H1 (cell line): ENCODE results near the gene LUM. TPM values are rescaled to one million over a fixed set of nuclear protein-coding genes. Genes with fewer than 3 reads are reported as not detected.

ENCODE experiments used
- CTCF ChIA-PET: fragments of 300-600 bp; sonication (Branson Sonifier 250); formaldehyde crosslinking; loops from one replicate; lab custom pipeline; 2021; ENCODE audit not compliant: partially characterized antibody; lab: Charles Lee
- POLR2A ChIA-PET: fragments of 300-600 bp; sonication (Branson Sonifier 250); formaldehyde crosslinking; loops from one replicate; lab custom pipeline; 2021; ENCODE audit warnings: inconsistent platforms; ENCODE audit not compliant: partially characterized antibody; lab: Charles Lee
- DNase-seq, 2 experiments: peaks; one replicate each; pipeline versions ENCODE4 v3.0.0 to v3.0.0-alpha.2; 2010 to 2022; ENCODE audit warnings: low spot score in 2 of 2, low read depth in 1 of 2, mixed read lengths in 1 of 2
- FAIRE-seq: peaks from 2 replicates; lab custom pipeline; 2011; peaks lifted over from hg19 to GRCh38; lab: Jason Lieb, UNC
- H2AFZ ChIP-seq: 2 replicates; pipeline ENCODE4 v1.8.1; 2012; ENCODE audit warnings: low read length, inconsistent platforms
- H2AK5ac ChIP-seq: 2 replicates; pipeline ENCODE4 v1.6.1; 2013; ENCODE audit warnings: low read depth, low read length
- H2BK120ac ChIP-seq: replicated peaks from 2 replicates; pipeline ENCODE3; 2013; ENCODE audit warnings: low read depth, low read length, inconsistent platforms
- H2BK12ac ChIP-seq: 2 replicates; pipeline ENCODE4 v1.6.1; 2013; ENCODE audit warnings: low read depth, low read length
- H2BK15ac ChIP-seq: 2 replicates; pipeline ENCODE4 v1.6.1; 2013; ENCODE audit warnings: low read length
- H2BK20ac ChIP-seq: 2 replicates; pipeline ENCODE4 v1.6.1; 2013; ENCODE audit warnings: low read length
- H2BK5ac ChIP-seq: 2 replicates; pipeline ENCODE4 v1.6.1; 2013; ENCODE audit warnings: low read depth, low read length
- H3K14ac ChIP-seq: 2 replicates; pipeline ENCODE4 v1.6.1; 2013; ENCODE audit warnings: inconsistent platforms; ENCODE audit not compliant: insufficient read length
- H3K18ac ChIP-seq: 2 replicates; pipeline ENCODE4 v1.6.1; 2013; ENCODE audit warnings: low read length; ENCODE audit errors: extremely low read depth
- H3K23ac ChIP-seq: 2 replicates; pipeline ENCODE4 v1.6.1; 2013; ENCODE audit warnings: inconsistent platforms; ENCODE audit not compliant: insufficient read length
- H3K23me2 ChIP-seq: 2 replicates; pipeline ENCODE4 v1.6.1; 2013; ENCODE audit warnings: low read depth, low read length
- H3K27ac ChIP-seq: 2 replicates; pipeline ENCODE4 v1.6.1; 2011; ENCODE audit warnings: low read depth, low read length, inconsistent platforms
- H3K27me3 ChIP-seq, 4 experiments: replicated peaks in 1 of 4; 1 replicate in 1 of 4; 2 replicates in 3 of 4; pipeline versions ENCODE4 v1.6.1 to v1.8.1; 2011 to 2013; ENCODE audit warnings: low read length in 3 of 4, mild to moderate bottlenecking in 3 of 4, inconsistent platforms in 2 of 4, mixed read lengths in 2 of 4, moderate library complexity in 1 of 4; ENCODE audit not compliant: control insufficient read depth in 3 of 4, insufficient read depth in 3 of 4; ENCODE audit errors: extremely low read depth in 1 of 4
- H3K36me3 ChIP-seq, 4 experiments: 2 replicates each; pipeline versions ENCODE4 v1.6.1 to v1.8.1; 2011 to 2013; ENCODE audit warnings: mild to moderate bottlenecking in 4 of 4, low read length in 3 of 4, moderate library complexity in 2 of 4, control low read depth in 1 of 4, inconsistent platforms in 1 of 4; ENCODE audit not compliant: insufficient read depth in 4 of 4, control insufficient read depth in 2 of 4
- H3K4ac ChIP-seq: replicated peaks from 2 replicates; pipeline ENCODE3; 2013; ENCODE audit warnings: low read length, low read depth, mixed read lengths, inconsistent platforms; ENCODE audit not compliant: insufficient read length
- H3K4me1 ChIP-seq, 4 experiments: replicated peaks in 1 of 4; 1 replicate in 1 of 4; 2 replicates in 3 of 4; pipeline versions ENCODE4 v1.6.1 to v1.8.1; 2011 to 2013; ENCODE audit warnings: low read length in 3 of 4, inconsistent platforms in 2 of 4, mixed read lengths in 1 of 4; ENCODE audit not compliant: insufficient read depth in 4 of 4, control insufficient read depth in 3 of 4
- H3K4me2 ChIP-seq, 2 experiments: 2 replicates each; pipeline versions ENCODE4 v1.6.1 to v1.8.1; 2011 to 2013; ENCODE audit warnings: low read depth in 2 of 2, low read length in 2 of 2, control low read depth in 1 of 2, inconsistent platforms in 1 of 2, mild to moderate bottlenecking in 1 of 2; ENCODE audit not compliant: insufficient read depth in 1 of 2
- H3K4me3 ChIP-seq, 4 experiments: fragments of 200-600, 300-600 bp in 1 of 4; sonication (generic), shearing (Covaris generic), sonication (Bioruptor Twin) in 1 of 4; 2 replicates each; pipeline versions ENCODE4 v1.5.1 to v1.8.1; 2011 to 2016; ENCODE audit warnings: low read length in 4 of 4, low read depth in 3 of 4, control low read depth in 2 of 4, inconsistent platforms in 2 of 4, mild to moderate bottlenecking in 2 of 4, mixed read lengths in 1 of 4, moderate library complexity in 1 of 4; ENCODE audit not compliant: insufficient read depth in 2 of 4; ENCODE audit errors: extremely low read depth in 1 of 4
- H3K56ac ChIP-seq: replicated peaks from 2 replicates; pipeline ENCODE3; 2013; ENCODE audit warnings: low read depth, mild to moderate bottlenecking, mixed read lengths, low read length, inconsistent platforms; ENCODE audit not compliant: insufficient read length
- H3K79me1 ChIP-seq: 2 replicates; pipeline ENCODE4 v1.6.1; 2013; ENCODE audit warnings: low read depth, low read length, control low read depth
- H3K79me2 ChIP-seq, 2 experiments: 2 replicates each; pipeline versions ENCODE4 v1.6.1 to v1.8.1; 2012 to 2013; ENCODE audit warnings: low read length in 2 of 2, mild to moderate bottlenecking in 2 of 2, inconsistent platforms in 1 of 2; ENCODE audit not compliant: insufficient read depth in 2 of 2, control insufficient read depth in 1 of 2
- H3K9ac ChIP-seq, 4 experiments: replicated peaks in 1 of 4; 1 replicate in 1 of 4; 2 replicates in 3 of 4; pipeline versions ENCODE4 v1.6.1 to v1.8.1; 2011 to 2013; ENCODE audit warnings: low read depth in 3 of 4, low read length in 3 of 4, control low read depth in 2 of 4, mild to moderate bottlenecking in 2 of 4, moderate library complexity in 2 of 4, inconsistent platforms in 1 of 4; ENCODE audit errors: extremely low read depth in 1 of 4
- H3K9me3 ChIP-seq, 2 experiments: 2 replicates each; pipeline versions ENCODE4 v1.6.1 to v1.8.1; 2012 to 2013; ENCODE audit warnings: mild to moderate bottlenecking in 2 of 2, moderate library complexity in 2 of 2, control low read depth in 1 of 2, inconsistent platforms in 1 of 2, low read depth in 1 of 2, low read length in 1 of 2, mixed read lengths in 1 of 2; ENCODE audit not compliant: insufficient read depth in 2 of 2
- H4K20me1 ChIP-seq, 2 experiments: replicated peaks in 1 of 2; 2 replicates each; pipeline versions ENCODE3 to v1.8.1; 2011 to 2013; ENCODE audit warnings: inconsistent platforms in 2 of 2, low read length in 2 of 2, mild to moderate bottlenecking in 1 of 2; ENCODE audit not compliant: insufficient read depth in 2 of 2, control insufficient read depth in 1 of 2
- H4K5ac ChIP-seq: 2 replicates; pipeline ENCODE4 v1.6.1; 2013; ENCODE audit warnings: low read length, low read depth, mixed read lengths, inconsistent platforms; ENCODE audit not compliant: insufficient read length
- H4K8ac ChIP-seq: 2 replicates; pipeline ENCODE4 v1.8.0; 2013; ENCODE audit warnings: mild to moderate bottlenecking, moderate library complexity, low read length, inconsistent platforms; ENCODE audit not compliant: insufficient read depth; ENCODE audit errors: extremely low read depth
- H4K91ac ChIP-seq: replicated peaks from 2 replicates; pipeline ENCODE3; 2013; ENCODE audit warnings: low read length, mixed read lengths, inconsistent platforms; ENCODE audit not compliant: insufficient read length
- ATF3 ChIP-seq: IDR thresholded peaks from 2 replicates; pipeline ENCODE4 v1.6.1; 2011; ENCODE audit warnings: low read depth, mild to moderate bottlenecking, low read length; ENCODE audit not compliant: insufficient read depth
- GTF2F1 ChIP-seq: IDR thresholded peaks from 2 replicates; pipeline ENCODE4 v1.6.1; 2012; ENCODE audit warnings: low read depth, low read length, improper control_type of control experiment, borderline replicate concordance
- KDM1A ChIP-seq: fragments of 200-600, 300-600 bp; sonication (generic); IDR thresholded peaks from 2 replicates; pipeline ENCODE4 v1.7.1; 2016; ENCODE audit warnings: mild to moderate bottlenecking, low read length, borderline replicate concordance
- MAX ChIP-seq: IDR thresholded peaks from 2 replicates; pipeline ENCODE4 v1.6.1; 2012; ENCODE audit warnings: inconsistent platforms
- SP2 ChIP-seq: IDR thresholded peaks from 2 replicates; pipeline ENCODE4 v1.6.1; 2012; ENCODE audit warnings: mild to moderate bottlenecking, low read length, inconsistent platforms
- WGBS, 2 experiments: shearing (Covaris generic) in 1 of 2; methylation state at CpG; one replicate each; pipeline versions ENCODE4 v1.1.6 to v1.1.7; 2013 to 2015; ENCODE audit warnings: low lambda C conversion rate in 2 of 2, mixed read lengths in 2 of 2, inconsistent platforms in 1 of 2, low coverage in 1 of 2, missing lambda C conversion rate in 1 of 2; ENCODE audit not compliant: insufficient replicate concordance in 2 of 2, insufficient coverage in 1 of 2, insufficient read length in 1 of 2; ENCODE audit errors: extremely low coverage in 1 of 2, missing lambda C conversion rate in 1 of 2; 5-methylcytosine and 5-hydroxymethylcytosine counted together
- polyA plus RNA-seq, 7 experiments: library from polyadenylated mRNA; depleted of rRNA in 3 of 7; stranded (reverse) in 5 of 7; unstranded in 2 of 7; fragments of >200 nt in 5 of 7; fragments of 200-250 nt in 2 of 7; gene quantifications; 1 replicate in 5 of 7; 2 replicates in 1 of 7; 4 replicates in 1 of 7; pipeline versions ENCODE4 v1.2.1 to v1.2.3, GENCODE V29; 2011 to 2013; ENCODE audit warnings: missing spikeins in 2 of 7, mixed read lengths in 2 of 7
- total RNA-seq: library from RNA; stranded (reverse); fragmentation: NEBNext Ultra II Directional; extraction: Animal tissue kit (Norgen Biotek cat#: 25700); gene quantifications from 2 replicates; pipeline ENCODE4 v1.2.1, GENCODE V29; 2021

The LUM gene
- total and polyA plus RNA-seq, 2 of the 8 experiments (the other 6 are each of a cell fraction or from before 2014, with no cell fraction given), result not detected

GRCh38 chr12:91138337-91138920 lies 27.1 kb upstream of the LUM start:
- H3K18ac ChIP-seq, result no peak overlapping the region
- H3K56ac ChIP-seq, result no peak overlapping the region
- no peaks in the 10 kb centered on the region for H4K20me1 ChIP-seq
- no peak for TF ChIP-seq ATF3
- no peak for TF ChIP-seq SP2
- no peak for TF ChIP-seq KDM1A
- TF ChIP-seq MAX, result no peak
- no peak for TF ChIP-seq GTF2F1
- no peak overlapping the region for H2BK12ac ChIP-seq
- H3K79me1 ChIP-seq, result no peaks in the 10 kb centered on the region
- WGBS, 2 experiments, result 87% methylated on average over 1 of the region's 1 CpG; no CpG with 5 or more reads in 1 of the 2 experiments
- no peaks in the 10 kb centered on the region for H3K4me1 ChIP-seq
- no peak overlapping the region for H2BK5ac ChIP-seq
- FAIRE-seq (no peak), DNase-seq (no peak)
- no peak overlapping the region for H3K23ac ChIP-seq
- no peak overlapping the region for H3K4me2 ChIP-seq
- no peaks in the 10 kb centered on the region for H3K79me2 ChIP-seq
- no peak overlapping the region for H3K4me3 ChIP-seq
- no peaks in the 10 kb centered on the region for H3K9me3 ChIP-seq
- H3K27ac ChIP-seq, result no peak overlapping the region
- H2AFZ ChIP-seq, result no peak overlapping the region
- H2BK120ac ChIP-seq, result no peak overlapping the region
- H3K14ac ChIP-seq, result no peak overlapping the region
- H4K91ac ChIP-seq, result no peak overlapping the region
- H3K9ac ChIP-seq, result no peak overlapping the region
- no peak overlapping the region for H3K4ac ChIP-seq
- ChIA-PET CTCF (interaction anchor here (1.0 to 2.6 kb wide), 5 partner anchors 8 to 160 kb away, joined by 3 to 10 read pairs (median 3); no protein-coding TSS in a partner anchor), POLR2A (no interaction called here)
- no peaks in the 10 kb centered on the region for H3K36me3 ChIP-seq
- H3K23me2 ChIP-seq, result no peaks in the 10 kb centered on the region
- no peak overlapping the region for H2AK5ac ChIP-seq
- no peaks in the 10 kb centered on the region for H3K27me3 ChIP-seq
- H2BK20ac ChIP-seq, result no peak overlapping the region
- no peak overlapping the region; the same call in 1 of the 2 replicates for H4K8ac ChIP-seq
- H2BK15ac ChIP-seq, result no peak overlapping the region
- no peak overlapping the region for H4K5ac ChIP-seq
